CD4-positive, alpha-beta T cell (primary cell): ENCODE data around the gene TNFRSF1B. TPM values are rescaled to one million over a fixed set of nuclear protein-coding genes. Genes with fewer than 3 reads are reported as not detected.
A peak's percentile ranks its signal among the peaks of the same experiment; 100 is the strongest.

Experiments used
- ATAC-seq: fragments of 200-7000 bp; cut with Tn5 transposase; one replicate; pipeline ENCODE4 v1.10.0; 2022; ENCODE audit warnings: mild to moderate bottlenecking; ENCODE audit not compliant: poor library complexity
- CTCF ChIA-PET: fragments of 350-600 bp; sonication (Branson Sonifier 250); formaldehyde crosslinking; loops from one replicate; lab custom pipeline; 2021; ENCODE audit warnings: antibody characterized with exemption, inconsistent platforms; lab: Charles Lee
- POLR2A ChIA-PET: fragments of 350-600 bp; sonication (Branson Sonifier 250); formaldehyde crosslinking; loops from one replicate; lab custom pipeline; 2021; ENCODE audit warnings: antibody characterized with exemption, inconsistent platforms; lab: Charles Lee
- DNase-seq, 14 experiments: peaks; one replicate each; pipeline ENCODE4 v3.0.0-alpha.2; 2013 to 2020; ENCODE audit warnings: mixed read lengths in 2 of 14
- H3K27ac ChIP-seq, 2 donors: one replicate each; pipeline versions ENCODE4 v1.5.1 to v1.7.0; 2013; ENCODE audit warnings: low read length in 2 of 2, low read depth in 1 of 2, mild to moderate bottlenecking in 1 of 2
- H3K27me3 ChIP-seq, 2 experiments: 1 replicate in 1 of 2; 2 replicates in 1 of 2; pipeline versions ENCODE4 v1.6.1 to v1.7.0; 2013; ENCODE audit warnings: low read length in 2 of 2, control low read depth in 1 of 2, mild to moderate bottlenecking in 1 of 2, moderate library complexity in 1 of 2; ENCODE audit not compliant: insufficient read depth in 2 of 2, control insufficient read depth in 1 of 2
- H3K36me3 ChIP-seq: one replicate; pipeline ENCODE4 v1.6.1; 2013; ENCODE audit warnings: low read length, control low read depth; ENCODE audit not compliant: insufficient read depth
- H3K4me1 ChIP-seq: one replicate; pipeline ENCODE4 v1.6.1; 2013; ENCODE audit warnings: low read length, control low read depth; ENCODE audit not compliant: insufficient read depth
- H3K4me3 ChIP-seq: one replicate; pipeline ENCODE4 v1.5.1; 2013; ENCODE audit warnings: mild to moderate bottlenecking, low read length, moderate library complexity
- H3K9me3 ChIP-seq, 2 experiments: 1 replicate in 1 of 2; 2 replicates in 1 of 2; pipeline versions ENCODE4 v1.6.1 to v1.7.0; 2013; ENCODE audit warnings: low read length in 2 of 2, mild to moderate bottlenecking in 2 of 2, control low read depth in 1 of 2, moderate library complexity in 1 of 2; ENCODE audit not compliant: control insufficient read depth in 1 of 2, insufficient read depth in 1 of 2
- H3K27ac Mint-ChIP-seq: one replicate; pipeline ENCODE4 v1.8.0; 2020; ENCODE audit warnings: mixed read lengths
- H3K27me3 Mint-ChIP-seq: one replicate; pipeline ENCODE4 v1.8.0; 2021; ENCODE audit warnings: mixed read lengths
- H3K36me3 Mint-ChIP-seq: one replicate; pipeline ENCODE4 v1.8.0; 2021; ENCODE audit warnings: low read depth, mixed read lengths
- H3K4me1 Mint-ChIP-seq: one replicate; pipeline ENCODE4 v1.8.0; 2021; ENCODE audit warnings: low read depth, mixed read lengths
- H3K4me3 Mint-ChIP-seq: one replicate; pipeline ENCODE4 v1.8.0; 2020; ENCODE audit warnings: mild to moderate bottlenecking, mixed read lengths
- H3K9me3 Mint-ChIP-seq: one replicate; pipeline ENCODE4 v1.8.0; 2020; ENCODE audit warnings: mixed read lengths
- intact Hi-C, 2 experiments: fragments of 100-400 bp; cut with DNase I in 1 of 2; cut with micrococcal nuclease in 1 of 2; formaldehyde crosslinking; loops; one replicate each; pipeline versions ENCODE4 v1.15.1 to v1.9.0; 2023 to 2025; cut with DNase I, micrococcal nuclease
- microRNA-seq: library from miRNA; unstranded; fragments of <30 nt; microRNA quantifications from one replicate; pipeline ENCODE4 v1.2.0, GENCODE V29; 2021; ENCODE audit warnings: borderline microRNAs expressed, borderline replicate concordance
- total RNA-seq, 174 experiments: library from RNA in 2 of 174; stranded (reverse) in 2 of 174; gene quantifications; one replicate each; pipeline ENCODE4 v1.2.3 and lab custom pipeline; 2021 to 2026
- TF ChIP-seq, protein P1 (sequence below): fragments of 200-600 bp; IDR thresholded peaks from one replicate; pipeline ENCODE4 v1.8.0; 2022; ENCODE audit warnings: antibody characterized with exemption, mild to moderate bottlenecking

Gene TNFRSF1B
- total RNA-seq, 2 experiments from 2014 or later, result 61.9 to 62.6 TPM

DNA sequence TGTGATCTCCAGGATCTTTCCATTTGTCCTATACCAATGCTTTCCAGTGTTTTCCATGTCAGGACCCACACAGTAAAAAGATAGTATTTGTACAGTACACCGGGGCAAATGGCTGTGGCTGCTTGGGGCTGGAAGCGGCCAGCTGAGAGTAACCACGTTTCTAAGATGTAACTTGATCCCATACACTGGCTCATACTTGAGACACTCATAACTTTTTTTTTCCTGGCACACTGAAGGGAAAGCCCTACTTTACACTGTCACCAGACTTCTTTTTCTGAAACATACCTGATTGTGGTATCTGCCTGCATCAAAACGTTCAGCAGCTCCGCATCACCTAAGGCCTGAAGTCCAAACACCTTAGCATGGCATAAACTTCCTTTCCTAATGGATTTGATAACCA, 84.7 kb downstream of the TNFRSF1B start:
- no peaks in the 10 kb centered on the region for H3K9me3 ChIP-seq
- H3K27ac ChIP-seq, result no peak overlapping the region
- H3K4me3 ChIP-seq, result no peak overlapping the region
- POLR2A ChIA-PET, result no interaction called here
- intact Hi-C loops, result no loop called here
- no peaks in the 10 kb centered on the region for H3K27me3 Mint-ChIP-seq
- no peak overlapping the region for H3K27ac Mint-ChIP-seq
- H3K4me1 ChIP-seq, result no peaks in the 10 kb centered on the region
- H3K36me3 ChIP-seq, result peaks cover 63% of the 10 kb centered on the region
- TF ChIP-seq, protein P1, sequence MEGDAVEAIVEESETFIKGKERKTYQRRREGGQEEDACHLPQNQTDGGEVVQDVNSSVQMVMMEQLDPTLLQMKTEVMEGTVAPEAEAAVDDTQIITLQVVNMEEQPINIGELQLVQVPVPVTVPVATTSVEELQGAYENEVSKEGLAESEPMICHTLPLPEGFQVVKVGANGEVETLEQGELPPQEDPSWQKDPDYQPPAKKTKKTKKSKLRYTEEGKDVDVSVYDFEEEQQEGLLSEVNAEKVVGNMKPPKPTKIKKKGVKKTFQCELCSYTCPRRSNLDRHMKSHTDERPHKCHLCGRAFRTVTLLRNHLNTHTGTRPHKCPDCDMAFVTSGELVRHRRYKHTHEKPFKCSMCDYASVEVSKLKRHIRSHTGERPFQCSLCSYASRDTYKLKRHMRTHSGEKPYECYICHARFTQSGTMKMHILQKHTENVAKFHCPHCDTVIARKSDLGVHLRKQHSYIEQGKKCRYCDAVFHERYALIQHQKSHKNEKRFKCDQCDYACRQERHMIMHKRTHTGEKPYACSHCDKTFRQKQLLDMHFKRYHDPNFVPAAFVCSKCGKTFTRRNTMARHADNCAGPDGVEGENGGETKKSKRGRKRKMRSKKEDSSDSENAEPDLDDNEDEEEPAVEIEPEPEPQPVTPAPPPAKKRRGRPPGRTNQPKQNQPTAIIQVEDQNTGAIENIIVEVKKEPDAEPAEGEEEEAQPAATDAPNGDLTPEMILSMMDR, result no peak
- CTCF ChIA-PET, result no interaction called here
- H3K36me3 Mint-ChIP-seq, result peaks cover 79% of the 10 kb centered on the region
- no peak overlapping the region for H3K4me3 Mint-ChIP-seq
- H3K27me3 ChIP-seq, result no peaks in the 10 kb centered on the region
- ATAC-seq, result no peak
- no peaks in the 10 kb centered on the region for H3K9me3 Mint-ChIP-seq
- no peaks in the 10 kb centered on the region for H3K4me1 Mint-ChIP-seq
- DNase-seq, result no peak

DNA sequence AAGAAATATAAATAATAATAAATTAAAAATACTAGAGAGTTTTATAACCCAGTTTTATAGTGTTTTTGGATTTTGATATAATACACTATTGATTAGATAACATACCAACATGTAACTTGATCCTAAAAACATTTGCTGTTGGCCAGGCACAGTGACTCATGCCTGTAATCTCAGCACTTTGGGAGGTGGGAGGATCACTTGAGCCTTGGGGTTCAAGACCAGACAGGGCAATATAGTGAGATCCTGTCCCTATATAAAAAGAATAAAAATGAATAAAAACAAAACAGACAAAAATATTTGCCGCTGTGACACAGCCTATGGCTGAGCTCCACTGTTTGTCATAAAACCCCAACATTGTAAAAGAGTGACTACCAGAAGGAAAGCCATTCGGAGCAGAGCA, 89.1 kb downstream of the TNFRSF1B start:
- Histone ChIP-seq H3K4me1 (no peaks in the 10 kb centered on the region), H3K36me3 (peaks cover 76% of the 10 kb centered on the region), H3K4me3 (no peak overlapping the region), H3K9me3 (no peaks in the 10 kb centered on the region), H3K27me3 (no peaks in the 10 kb centered on the region), H3K27ac (no peak overlapping the region)
- ChIA-PET POLR2A (no interaction called here), CTCF (interaction anchor here (1.1 kb wide), 1 partner anchor 131 kb away, joined by 3 read pairs; no protein-coding TSS in a partner anchor)
- Mint-ChIP-seq H3K9me3 (no peaks in the 10 kb centered on the region), H3K4me1 (no peaks in the 10 kb centered on the region), H3K27me3 (no peaks in the 10 kb centered on the region), H3K4me3 (no peak overlapping the region), H3K27ac (no peak overlapping the region), H3K36me3 (peaks cover 86% of the 10 kb centered on the region)
- DNase-seq (no peak), ATAC-seq (no peak)
- TF ChIP-seq, protein P1, result no peak
- intact Hi-C loops, result no loop called here

DNA sequence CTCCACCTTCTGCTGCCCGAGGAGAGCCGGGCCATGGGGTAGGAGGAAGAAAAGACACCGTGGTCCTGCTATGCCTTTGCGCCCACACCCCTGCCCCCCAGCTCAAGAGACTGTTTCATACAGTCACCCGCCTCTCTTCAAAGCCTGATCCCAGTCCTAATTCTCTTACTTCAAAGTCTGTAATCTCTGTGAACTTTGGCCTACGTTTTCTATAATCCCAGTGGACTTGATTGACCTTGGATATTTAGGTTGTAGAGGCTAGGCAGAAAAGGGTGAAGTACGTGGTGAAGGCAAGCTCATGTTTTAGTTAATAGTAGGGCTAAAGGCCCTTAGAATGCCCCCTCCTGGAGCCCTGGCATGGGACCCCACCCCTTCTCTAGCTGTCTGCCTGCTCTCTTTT, 91.5 kb downstream of the TNFRSF1B start:
- ATAC-seq, result no peak
- no peaks in the 10 kb centered on the region for H3K9me3 ChIP-seq
- intact Hi-C loops, result no loop called here
- Mint-ChIP-seq H3K9me3 (no peaks in the 10 kb centered on the region), H3K4me1 (no peaks in the 10 kb centered on the region), H3K27me3 (no peaks in the 10 kb centered on the region), H3K27ac (no peak overlapping the region), H3K36me3 (peaks cover 93% of the 10 kb centered on the region), H3K4me3 (no peak overlapping the region)
- POLR2A ChIA-PET, result no interaction called here
- peaks cover 82% of the 10 kb centered on the region for H3K36me3 ChIP-seq
- H3K4me1 ChIP-seq, result no peaks in the 10 kb centered on the region
- H3K27ac ChIP-seq, result no peak overlapping the region
- no peak for DNase-seq
- no peak overlapping the region for H3K4me3 ChIP-seq
- CTCF ChIA-PET, result no interaction called here
- TF ChIP-seq, protein P1, result no peak
- H3K27me3 ChIP-seq, result no peaks in the 10 kb centered on the region

Small RNA genes lying within 50 kb of the gene (microRNA-seq; reads per million reads assigned to microRNA genes)
- 3.3 reads per million, percentile 17 among the genes with 10 or more reads in this experiment for gene MIR4632
- 1.0 reads per million for gene MIR7846

Other genes starting within 250 kb of the TNFRSF1B start
- 1 to 10 TPM; 7.6 to 8.3 TPM for gene KIAA2013, start 240.6 kb upstream of the TNFRSF1B start, total RNA-seq
- gene PLOD1, start 232.3 kb upstream of the TNFRSF1B start, total RNA-seq, result 1 to 10 TPM; 1.6 to 1.8 TPM
- 10 to 100 TPM; 33.0 to 38.1 TPM for gene MFN2, start 186.5 kb upstream of the TNFRSF1B start, total RNA-seq
- gene MIIP, start 147.5 kb upstream of the TNFRSF1B start, total RNA-seq, result 10 to 100 TPM; 21.8 to 23.1 TPM
- under 1 TPM in 1 of 2 experiments, not detected in 1; 0.14 TPM for gene TNFRSF8, start 103.7 kb upstream of the TNFRSF1B start, total RNA-seq
- gene VPS13D, start 63.0 kb downstream of the TNFRSF1B start, total RNA-seq, result 10 to 100 TPM; 63.0 to 67.3 TPM